GM12892 (cell line): Measurements from ENCODE around the gene ANKRD53. TPM values are rescaled to one million over a fixed set of nuclear protein-coding genes. Genes with fewer than 3 reads are reported as not detected.

ENCODE experiments used
- DNase-seq: peaks from one replicate; pipeline ENCODE4 v3.0.0; 2011; ENCODE audit not compliant: insufficient read length
- FAIRE-seq: peaks from 2 replicates; lab custom pipeline; 2011; peaks lifted over from hg19 to GRCh38; lab: Jason Lieb, UNC
- POLR2A ChIP-seq: IDR thresholded peaks from 2 replicates; pipeline ENCODE4 v1.6.1; 2011; ENCODE audit warnings: low read depth, low read length, control low read depth
- POLR2AphosphoS5 ChIP-seq: IDR thresholded peaks from 2 replicates; pipeline ENCODE4 v1.6.1; 2011; ENCODE audit warnings: low read depth, low read length, control low read depth
- TAF1 ChIP-seq: IDR thresholded peaks from 2 replicates; pipeline ENCODE4 v1.6.1; 2011; ENCODE audit warnings: low read depth, mild to moderate bottlenecking, control low read depth, low read length, borderline replicate concordance
- polyA plus RNA-seq: library from polyadenylated mRNA; unstranded; fragments of >200 nt; gene quantifications from one replicate; pipeline ENCODE4 v1.2.1, GENCODE V29; 2012; ENCODE audit warnings: missing spikeins, inconsistent platforms; ENCODE audit not compliant: missing spikeins

Gene ANKRD53
- not detected for polyA plus RNA-seq

- TF ChIP-seq POLR2AphosphoS5 (no peak), POLR2A (no peak), TAF1 (no peak)
- no peak for FAIRE-seq
- no peak for DNase-seq
These were observed at the start of gene ANKRD53 for GRCh38 chr2:70978341-70979179. Gene ANKRD53 (plus strand): TSS chr2:70978630. CDS start chr2:70978646, 16 bp downstream.

GRCh38 chr2:70930371-70931329 lies 47.8 kb upstream of the ANKRD53 start:
- no peak for DNase-seq
- TF ChIP-seq TAF1 (no peak), POLR2AphosphoS5 (no peak), POLR2A (no peak)
- FAIRE-seq, result no peak

GRCh38 chr2:70931376-70932000 lies 46.9 kb upstream of the ANKRD53 start:
- FAIRE-seq (no peak), DNase-seq (no peak)
- no peak for TF ChIP-seq TAF1
- TF ChIP-seq POLR2AphosphoS5, result no peak
- TF ChIP-seq POLR2A, result no peak

- no peak for TF ChIP-seq POLR2AphosphoS5
- no peak for TF ChIP-seq POLR2A
- TF ChIP-seq TAF1, result no peak
- FAIRE-seq, result no peak
These were observed 45.7 kb upstream of the ANKRD53 start for GRCh38 chr2:70932631-70933230.

GRCh38 chr2:70934981-70935380 lies 43.4 kb upstream of the ANKRD53 start:
- no peak for DNase-seq
- TF ChIP-seq POLR2AphosphoS5 (no peak), TAF1 (no peak), POLR2A (no peak)
- FAIRE-seq, result no peak

More at GRCh38 chr2:70932631-70933230, 45.7 kb upstream of the ANKRD53 start:
- no peak for DNase-seq

- DNase-seq (no peak), FAIRE-seq (no peak)
- TF ChIP-seq TAF1 (no peak), POLR2AphosphoS5 (no peak), POLR2A (no peak)
These were observed 42.8 kb upstream of the ANKRD53 start, which contains the start of gene ATP6V1B1 for GRCh38 chr2:70935468-70936164. Gene ATP6V1B1 (plus strand): TSS chr2:70935900. CDS start chr2:70935955, 55 bp downstream.

GRCh38 chr2:70936165-70936978 lies 42.1 kb upstream of the ANKRD53 start:
- no peak for TF ChIP-seq POLR2AphosphoS5
- TF ChIP-seq POLR2A, result no peak
- no peak for TF ChIP-seq TAF1
- DNase-seq, result no peak
- FAIRE-seq, result no peak

- no peak for DNase-seq
- no peak for TF ChIP-seq POLR2AphosphoS5
- no peak for TF ChIP-seq POLR2A
- no peak for TF ChIP-seq TAF1
- FAIRE-seq, result no peak
These were observed 41.2 kb upstream of the ANKRD53 start for GRCh38 chr2:70936979-70937811.

GRCh38 chr2:70937866-70938585 lies 40.4 kb upstream of the ANKRD53 start:
- TF ChIP-seq POLR2A, result no peak
- no peak for TF ChIP-seq TAF1
- TF ChIP-seq POLR2AphosphoS5, result no peak
- no peak for DNase-seq
- FAIRE-seq, result no peak
